HCT116 (cell line): ENCODE measurements around the gene DHRS7C. TPM values are rescaled to one million over a fixed set of nuclear protein-coding genes. Genes with fewer than 3 reads are reported as not detected.

ENCODE experiments used
- ATAC-seq: fragments of 200-7000 bp; cut with Tn5 transposase; 2 replicates; pipeline ENCODE4 v1.9.1; 2020; ENCODE audit warnings: mild to moderate bottlenecking, moderate library complexity
- BruUV-seq: library from RNA; stranded (reverse); fragments of 400-500 nt; replicated peaks from 2 replicates; lab custom pipeline; 2021; lab: Mats Ljungman, UMichigan
- CTCF ChIA-PET: fragments of 300-600 bp; sonication (Branson Sonifier 250); formaldehyde crosslinking; loops from one replicate; lab custom pipeline; 2021; ENCODE audit warnings: antibody characterized with exemption; lab: Charles Lee
- POLR2A ChIA-PET: fragments of 300-600, 350-600 bp; sonication (Branson Sonifier 250); formaldehyde crosslinking; loops from one replicate; lab custom pipeline; 2021; ENCODE audit warnings: antibody characterized with exemption; lab: Charles Lee
- RAD21 ChIA-PET, 2 experiments: fragments of 300-600 bp; sonication (Branson Sonifier 250); formaldehyde crosslinking; loops; one replicate each; lab custom pipeline; 2023; ENCODE audit warnings: low total read pairs in 2 of 2; ENCODE audit not compliant: uncharacterized antibody in 2 of 2, unreplicated experiment in 2 of 2, low non-redundant PET in 1 of 2; lab: Charles Lee
- DNase-seq: peaks from one replicate; pipeline ENCODE4 v3.0.0-alpha.2; 2010; ENCODE audit warnings: low read depth, low spot score
- H2AFZ ChIP-seq: fragments of 200-600 bp; shearing (Covaris generic), sonication (generic); 2 replicates; pipeline ENCODE4 v1.6.1; 2017; ENCODE audit warnings: low read depth, mixed run types, mixed read lengths, antibody characterized with exemption, low read length; ENCODE audit not compliant: poor library complexity, severe bottlenecking
- H3K27ac ChIP-seq: 2 replicates; pipeline ENCODE4 v1.5.1; 2012; ENCODE audit warnings: low read depth, low read length
- H3K27me3 ChIP-seq: fragments of 200-600 bp; sonication (generic); 2 replicates; pipeline ENCODE4 v1.6.1; 2016; ENCODE audit warnings: mixed run types, low read length, mixed read lengths; ENCODE audit not compliant: insufficient read depth
- H3K36me3 ChIP-seq, 2 experiments: fragments of 200-500 bp in 1 of 2; fragments of 200-600 bp in 1 of 2; sonication (Bioruptor generic) in 1 of 2; sonication (generic) in 1 of 2; 2 replicates each; pipeline versions ENCODE4 v1.5.1 to v1.6.1; 2014 to 2016; ENCODE audit warnings: low read length in 2 of 2, inconsistent platforms in 1 of 2, mixed read lengths in 1 of 2, mixed run types in 1 of 2; ENCODE audit not compliant: insufficient read depth in 2 of 2, control insufficient read depth in 1 of 2
- H3K4me1 ChIP-seq, 2 experiments: fragments of 200-600 bp in 1 of 2; sonication (generic) in 1 of 2; 2 replicates each; pipeline versions ENCODE4 v1.5.1 to v1.6.1; 2012 to 2017; ENCODE audit warnings: low read length in 2 of 2, inconsistent platforms in 1 of 2, mild to moderate bottlenecking in 1 of 2, mixed read lengths in 1 of 2, mixed run types in 1 of 2, moderate library complexity in 1 of 2; ENCODE audit not compliant: insufficient read depth in 2 of 2, control insufficient read depth in 1 of 2
- H3K4me2 ChIP-seq: fragments of 200-600 bp; sonication (generic); 2 replicates; pipeline ENCODE4 v1.6.1; 2017; ENCODE audit warnings: mixed run types, low read length, mixed read lengths
- H3K4me3 ChIP-seq, 2 experiments: fragments of 200-600 bp in 1 of 2; sonication (generic) in 1 of 2; replicated peaks in 1 of 2; 2 replicates each; pipeline ENCODE4 v1.5.1; 2011 to 2016; ENCODE audit warnings: low read length in 2 of 2, control low read depth in 1 of 2, low read depth in 1 of 2, mild to moderate bottlenecking in 1 of 2, mixed read lengths in 1 of 2, mixed run types in 1 of 2
- H3K79me2 ChIP-seq: fragments of 200-600 bp; sonication (generic); 2 replicates; pipeline ENCODE4 v1.6.1; 2017; ENCODE audit warnings: mild to moderate bottlenecking, mixed run types, low read length, moderate library complexity, mixed read lengths; ENCODE audit not compliant: insufficient read depth
- H3K9ac ChIP-seq: fragments of 200-600 bp; sonication (generic); 2 replicates; pipeline ENCODE4 v1.6.1; 2016; ENCODE audit warnings: low read length, mixed read lengths
- H3K9me2 ChIP-seq: fragments of 200-600 bp; sonication (generic), shearing (Covaris generic); 2 replicates; pipeline ENCODE4 v1.6.1; 2017; ENCODE audit warnings: mixed run types, mild to moderate bottlenecking, moderate library complexity; ENCODE audit not compliant: insufficient read depth
- H3K9me3 ChIP-seq, 2 experiments: fragments of 200-500 bp in 1 of 2; fragments of 200-600 bp in 1 of 2; sonication (Bioruptor generic) in 1 of 2; sonication (generic) in 1 of 2; 2 replicates each; pipeline ENCODE4 v1.6.1; 2014 to 2017; ENCODE audit warnings: low read length in 2 of 2, mixed read lengths in 2 of 2, inconsistent platforms in 1 of 2, low read depth in 1 of 2, mild to moderate bottlenecking in 1 of 2, mixed run types in 1 of 2, moderate library complexity in 1 of 2; ENCODE audit not compliant: control insufficient read depth in 1 of 2, insufficient read depth in 1 of 2
- H4K20me1 ChIP-seq: fragments of 200-600 bp; sonication (generic), shearing (Covaris generic); 2 replicates; pipeline ENCODE4 v1.6.1; 2017; ENCODE audit warnings: mixed run types, mild to moderate bottlenecking, moderate library complexity; ENCODE audit not compliant: insufficient read depth
- ATF3 ChIP-seq: IDR thresholded peaks from 2 replicates; pipeline ENCODE4 v1.6.1; 2012
- CBX3 ChIP-seq: IDR thresholded peaks from 2 replicates; pipeline ENCODE4 v1.6.1; 2012; ENCODE audit warnings: low read depth
- CEBPB ChIP-seq: IDR thresholded peaks from 2 replicates; pipeline ENCODE4 v1.6.1; 2012; ENCODE audit warnings: low read depth
- CTCF ChIP-seq, 3 experiments: fragments of 200-600 bp in 1 of 3; sonication (generic) in 1 of 3; IDR thresholded peaks in 2 of 3; conservative IDR thresholded peaks in 1 of 3; 2 replicates each; pipeline ENCODE4 v1.5.1; 2012 to 2017; ENCODE audit warnings: low read depth in 2 of 3, low read length in 2 of 3, antibody characterized with exemption in 1 of 3, borderline replicate concordance in 1 of 3, control low read depth in 1 of 3, mild to moderate bottlenecking in 1 of 3, mixed read lengths in 1 of 3, mixed run types in 1 of 3, moderate library complexity in 1 of 3; ENCODE audit not compliant: insufficient read depth in 1 of 3
- EZH2phosphoT487 ChIP-seq: fragments of 200-600 bp; IDR thresholded peaks from 2 replicates; pipeline ENCODE4 v1.6.1; 2018; ENCODE audit warnings: antibody characterized with exemption, borderline replicate concordance
- JUND ChIP-seq: IDR thresholded peaks from 2 replicates; pipeline ENCODE4 v1.6.1; 2012
- MAX ChIP-seq: IDR thresholded peaks from 2 replicates; pipeline ENCODE4 v1.6.1; 2012
- POLR2A ChIP-seq: IDR thresholded peaks from 2 replicates; pipeline ENCODE4 v1.7.0; 2011; ENCODE audit warnings: borderline replicate concordance; ENCODE audit not compliant: insufficient read depth, insufficient read length; ENCODE audit errors: extremely low read depth
- RAD21 ChIP-seq: IDR thresholded peaks from 2 replicates; pipeline ENCODE4 v1.6.1; 2012; ENCODE audit warnings: low read depth, mild to moderate bottlenecking
- SRF ChIP-seq: IDR thresholded peaks from 2 replicates; pipeline ENCODE4 v1.6.1; 2012; ENCODE audit warnings: low read depth
- ZFX ChIP-seq: fragments of 450-650 bp; IDR thresholded peaks from 2 replicates; pipeline ENCODE4 v1.6.1; 2017
- ZNF274 ChIP-seq: fragments of 200-500 bp; sonication (Bioruptor generic); IDR thresholded peaks from 2 replicates; pipeline ENCODE4 v1.6.1; 2014; ENCODE audit warnings: mild to moderate bottlenecking, low read depth, low read length, inconsistent platforms
- intact Hi-C: fragments of 100-400 bp; cut with micrococcal nuclease; formaldehyde crosslinking; loops from 2 replicates; pipeline ENCODE4 v1.10.0; 2022
- total RNA-seq: library from RNA; stranded (reverse); gene quantifications from one replicate; pipeline ENCODE4 v1.2.1, GENCODE V29; 2021; ENCODE audit not compliant: unreplicated experiment

DHRS7C gene
- total RNA-seq, 1 experiment from 2014 or later: not detected

GRCh38 chr17:9772658-9773057 lies 18.7 kb downstream of the DHRS7C start:
- ATAC-seq: no peak
- H3K4me2 ChIP-seq: no peak overlapping the region
- H3K4me3 ChIP-seq: no peak overlapping the region
- no peak overlapping the region for H3K27ac ChIP-seq
- no peaks in the 10 kb centered on the region for H3K36me3 ChIP-seq
- ChIA-PET CTCF (no interaction called here), RAD21 (no interaction called here), POLR2A (no interaction called here)
- H3K27me3 ChIP-seq: no peaks in the 10 kb centered on the region
- H3K9me2 ChIP-seq: no peaks in the 10 kb centered on the region
- no peak for TF ChIP-seq CTCF (IDR thresholded peaks at IDR 0.05 in 2 of 3, conservative IDR thresholded peaks at IDR 0.05 in 1 of 3; ENCODE audit: borderline replicate concordance in 1 of 3, insufficient read depth in 1 of 3, low read depth in 2 of 3, low read length in 2 of 3)
- TF ChIP-seq EZH2phosphoT487: no peak
- TF ChIP-seq CBX3: no peak
- no peak for TF ChIP-seq RAD21
- TF ChIP-seq POLR2A: no peak
- TF ChIP-seq ATF3: no peak
- TF ChIP-seq CEBPB: no peak
- no peak for TF ChIP-seq JUND
- TF ChIP-seq SRF: no peak
- no peak for TF ChIP-seq ZFX
- no peak for TF ChIP-seq ZNF274
- TF ChIP-seq MAX: no peak
- no peak overlapping the region for H2AFZ ChIP-seq
- no peaks in the 10 kb centered on the region for H4K20me1 ChIP-seq
- H3K9ac ChIP-seq: no peak overlapping the region
- H3K9me3 ChIP-seq: no peaks in the 10 kb centered on the region
- intact Hi-C loops: no loop called here
- no TSS peak for BruUV-seq
- H3K79me2 ChIP-seq: no peaks in the 10 kb centered on the region
- no peak for DNase-seq
- H3K4me1 ChIP-seq: peaks cover 0 to 3% of the 10 kb centered on the region in 2 experiments; a peak in 1 of 4 replicates
